GM19099 (cell line): Measurements from ENCODE around the gene PSMA7.

Experiments
- POLR2A ChIP-seq: IDR thresholded peaks from 3 replicates; pipeline ENCODE4 v1.6.1; 2011; ENCODE audit warnings: low read depth; ENCODE audit not compliant: insufficient read length; ENCODE audit errors: extremely low read depth

PSMA7 gene

GRCh38 chr20:62123450-62124118 lies 19.6 kb downstream of the PSMA7 start:
- no peak for TF ChIP-seq POLR2A

GRCh38 chr20:62122654-62123449 lies 20.3 kb downstream of the PSMA7 start:
- no peak for TF ChIP-seq POLR2A

DNA sequence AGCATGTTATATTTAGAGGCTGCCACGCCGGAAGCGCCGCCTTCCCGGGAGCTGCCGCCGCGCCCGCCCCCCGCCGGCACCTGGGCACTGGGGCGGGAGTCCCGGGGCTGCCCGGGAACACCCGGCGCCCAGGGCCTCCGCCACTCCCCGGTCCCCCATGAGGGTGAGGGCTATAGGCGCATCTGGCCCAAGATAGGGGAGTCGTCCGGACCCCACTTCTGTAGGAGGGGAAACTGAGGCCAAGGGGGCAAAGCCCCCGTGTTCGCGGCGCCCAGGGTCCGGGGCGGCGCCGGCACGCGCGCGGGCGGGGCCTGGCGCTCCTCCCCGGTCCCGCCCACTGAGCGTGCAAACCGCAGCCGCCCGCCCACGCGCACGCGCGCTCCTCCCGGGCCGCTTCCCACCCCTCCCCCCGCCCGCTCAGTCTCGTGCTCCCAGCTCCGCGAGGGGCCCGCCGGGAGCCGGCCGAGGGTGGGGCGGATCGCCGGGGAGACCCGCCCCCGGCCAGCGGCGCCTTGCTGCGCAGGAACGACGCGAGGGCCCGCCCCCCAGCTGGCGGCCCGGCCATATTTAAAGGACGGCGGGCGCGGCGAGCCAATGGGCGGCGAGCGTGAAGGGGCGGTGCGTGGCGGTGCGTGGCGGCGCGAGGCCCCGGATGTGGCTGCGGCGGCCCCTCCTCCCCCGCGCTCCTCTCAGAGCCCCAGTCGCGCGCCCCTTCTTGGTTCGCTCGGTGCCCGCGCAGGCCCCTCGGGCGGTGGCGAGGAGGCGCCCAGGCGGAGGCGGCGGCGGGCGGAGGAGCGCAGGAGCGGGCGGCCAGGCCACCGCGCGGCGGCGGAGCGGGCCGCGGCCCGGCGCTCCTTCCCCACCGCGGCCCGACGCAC lies 21.2 kb downstream of the PSMA7 start, which contains the start of gene LSM14B:
Gene LSM14B (plus strand): TSS at position 700 of the 878 bp plus-strand sequence. CDS start 192 bp downstream, outside the sequence.
- TF ChIP-seq POLR2A: peak; percentile 64

- peak; percentile 36 for TF ChIP-seq POLR2A
Observed at GRCh38 chr20:62120990-62121775, 22.0 kb downstream of the PSMA7 start.

- no peak for TF ChIP-seq POLR2A
Observed at GRCh38 chr20:62120365-62120762, 22.8 kb downstream of the PSMA7 start.

DNA sequence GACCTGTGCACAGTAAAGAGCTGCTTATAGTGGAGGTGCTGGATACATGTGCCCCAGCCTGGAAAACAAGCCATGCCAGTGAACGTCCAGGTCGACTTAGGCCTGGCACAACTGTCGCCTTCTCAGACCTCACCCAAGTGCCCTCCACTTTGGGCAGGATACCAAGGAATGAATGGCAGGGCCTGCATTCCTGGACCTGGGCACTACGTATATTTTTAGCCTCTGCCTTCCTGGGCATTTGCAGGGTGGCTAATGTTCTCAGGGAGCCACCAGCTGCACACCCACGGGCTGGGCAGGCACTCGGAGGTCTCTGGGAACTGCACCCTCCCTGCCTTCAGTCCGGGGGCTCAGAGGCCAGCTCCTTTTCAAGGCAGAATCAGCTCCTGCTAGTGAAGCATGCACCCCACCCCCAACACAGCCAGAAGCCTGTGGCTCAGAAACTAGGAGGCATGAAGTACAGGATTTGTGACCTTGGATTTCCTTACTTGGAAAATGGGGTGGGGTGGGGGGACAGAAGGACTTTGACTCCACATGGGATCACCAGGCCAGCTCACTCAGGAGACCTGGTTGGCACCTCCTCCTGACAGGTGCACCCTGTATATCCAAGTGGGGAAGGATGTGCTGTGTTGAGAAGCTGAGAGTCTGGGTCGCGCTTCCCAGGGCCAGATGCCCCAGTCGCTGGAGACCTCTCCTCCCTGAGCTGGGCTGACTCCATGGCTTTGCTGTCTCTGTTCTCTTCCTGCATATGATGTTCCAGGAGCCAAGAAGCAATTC lies 23.4 kb downstream of the PSMA7 start:
- no peak for TF ChIP-seq POLR2A

DNA sequence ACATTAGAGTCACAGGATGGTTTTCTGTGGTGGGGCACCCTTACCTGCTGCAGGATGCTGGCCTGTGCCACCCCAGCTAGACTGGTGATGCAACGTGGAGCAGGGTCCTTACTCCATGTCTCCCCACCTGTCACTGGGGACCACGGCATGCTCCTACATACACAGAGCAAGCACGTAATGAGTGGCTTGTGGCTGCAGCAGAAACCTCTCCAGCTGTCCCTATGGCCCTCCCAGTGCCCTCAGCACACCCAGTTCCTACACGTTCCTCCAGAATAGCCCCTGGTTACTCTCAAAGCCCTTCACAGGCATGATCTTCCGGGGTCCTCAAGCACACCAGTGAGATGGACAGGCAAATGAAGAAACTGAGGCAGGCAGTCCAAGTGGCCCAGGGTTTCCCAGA lies 24.1 kb downstream of the PSMA7 start:
- no peak for TF ChIP-seq POLR2A

- TF ChIP-seq POLR2A: no peak
Observed at GRCh38 chr20:62118113-62119043, 24.8 kb downstream of the PSMA7 start.

DNA sequence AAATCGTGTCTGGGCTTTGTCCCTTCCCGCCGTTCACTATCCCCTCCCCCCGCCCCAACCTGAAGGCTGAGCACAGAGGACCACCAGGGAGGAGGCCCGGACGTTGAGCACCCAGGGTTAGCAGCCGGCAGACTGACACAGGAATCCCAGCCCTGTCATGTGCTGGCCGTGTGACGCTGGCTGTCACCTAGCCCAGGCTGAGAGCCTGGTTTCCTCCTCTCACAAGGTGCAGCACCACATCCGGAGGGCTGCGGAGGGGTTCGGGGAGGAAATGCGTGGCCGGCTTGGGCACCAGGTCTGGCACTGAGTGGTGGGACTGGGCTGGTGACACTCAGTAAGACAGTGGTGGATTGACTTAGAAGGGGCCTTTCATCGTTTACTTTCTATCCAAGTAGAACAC lies 25.5 kb downstream of the PSMA7 start:
- TF ChIP-seq POLR2A: no peak

GRCh38 chr20:62117362-62117646 lies 25.9 kb downstream of the PSMA7 start:
- TF ChIP-seq POLR2A: no peak

GRCh38 chr20:62116558-62117361 lies 26.4 kb downstream of the PSMA7 start:
- no peak for TF ChIP-seq POLR2A

DNA sequence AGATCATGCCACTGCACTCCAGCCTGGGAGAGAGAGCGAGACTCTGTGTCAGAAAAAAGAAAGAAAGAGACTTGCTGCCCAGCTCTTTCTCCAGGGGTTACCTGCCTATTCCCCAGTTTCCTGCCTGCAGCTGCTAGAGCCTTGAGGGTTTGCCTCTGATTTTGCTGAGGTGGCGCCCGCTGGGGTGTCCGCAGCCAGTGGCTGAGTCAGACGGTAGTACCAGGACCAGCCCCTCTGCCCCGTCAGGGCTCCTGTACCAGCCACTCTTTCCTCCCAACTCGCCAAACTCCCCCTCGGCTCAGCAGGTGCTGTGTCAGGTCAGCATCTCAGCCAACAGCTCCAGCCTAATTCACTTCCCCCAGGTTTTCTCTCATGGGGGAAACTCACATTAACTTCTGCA lies 28.3 kb downstream of the PSMA7 start:
- no peak for TF ChIP-seq POLR2A

- TF ChIP-seq POLR2A: no peak
Observed at GRCh38 chr20:62112368-62112767, 30.8 kb downstream of the PSMA7 start.

DNA sequence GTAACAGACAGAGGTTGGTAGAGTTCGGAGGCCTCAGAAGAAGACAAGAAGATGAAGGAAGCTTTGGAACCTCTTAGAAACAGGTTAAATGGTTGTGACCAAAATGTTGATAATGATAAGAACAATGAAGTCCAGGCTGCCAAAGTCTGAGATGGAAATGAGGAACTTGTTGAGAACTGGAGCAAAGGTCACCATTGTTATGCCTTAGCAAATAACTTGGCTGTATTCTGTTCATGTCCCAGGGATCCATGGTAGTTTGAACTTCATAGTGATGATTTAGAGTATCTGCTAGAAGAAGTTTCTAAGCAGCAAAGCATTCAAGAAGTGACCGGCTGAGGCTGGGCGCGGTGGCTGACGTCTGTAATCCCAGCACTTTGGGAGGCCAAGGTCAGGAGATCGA lies 32.0 kb downstream of the PSMA7 start:
- no peak for TF ChIP-seq POLR2A
